ENCODE data around the gene LRRC8C.
"Not testable (repeated sequence)": the region's sequence is repeated elsewhere in the genome, so short reads cannot be mapped to it uniquely, and the experiment has no call there.

LRRC8C gene

DNA sequence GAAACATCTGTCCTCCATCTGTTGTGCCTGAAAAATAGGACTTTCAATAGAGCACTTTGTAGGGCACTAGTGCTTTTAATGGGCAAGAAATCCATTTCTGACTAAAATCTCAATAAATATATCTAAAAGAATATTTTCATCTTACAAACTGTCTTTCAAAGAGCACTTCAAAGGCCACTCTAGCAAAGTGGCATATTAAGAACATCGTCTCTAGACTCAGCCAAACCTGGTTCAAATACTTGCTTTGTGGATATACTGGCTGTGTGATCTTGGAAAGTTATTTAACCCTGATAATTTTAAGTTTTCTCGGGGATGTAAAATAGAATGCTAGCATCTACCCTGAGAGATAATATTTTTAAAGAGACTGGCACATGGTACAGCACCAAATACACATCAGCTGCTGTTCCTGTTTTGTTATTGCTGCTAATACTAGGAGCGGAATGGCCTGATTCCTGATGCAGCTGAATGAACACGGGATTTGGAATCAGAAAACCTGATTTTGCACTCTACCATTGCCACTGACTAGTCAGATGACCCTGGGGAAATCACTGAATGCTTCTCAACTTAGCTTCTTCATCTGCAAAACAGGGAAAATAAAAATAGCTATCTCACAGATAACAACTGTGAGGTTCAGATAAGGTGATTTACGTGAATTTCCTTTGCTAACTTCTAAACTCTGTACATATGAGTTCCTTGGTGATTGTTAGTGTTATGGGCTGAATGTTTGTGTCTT, 25.2 kb upstream of the LRRC8C start:
- no peak for DNase-seq (ENCODE audit: low spot score)

DNA sequence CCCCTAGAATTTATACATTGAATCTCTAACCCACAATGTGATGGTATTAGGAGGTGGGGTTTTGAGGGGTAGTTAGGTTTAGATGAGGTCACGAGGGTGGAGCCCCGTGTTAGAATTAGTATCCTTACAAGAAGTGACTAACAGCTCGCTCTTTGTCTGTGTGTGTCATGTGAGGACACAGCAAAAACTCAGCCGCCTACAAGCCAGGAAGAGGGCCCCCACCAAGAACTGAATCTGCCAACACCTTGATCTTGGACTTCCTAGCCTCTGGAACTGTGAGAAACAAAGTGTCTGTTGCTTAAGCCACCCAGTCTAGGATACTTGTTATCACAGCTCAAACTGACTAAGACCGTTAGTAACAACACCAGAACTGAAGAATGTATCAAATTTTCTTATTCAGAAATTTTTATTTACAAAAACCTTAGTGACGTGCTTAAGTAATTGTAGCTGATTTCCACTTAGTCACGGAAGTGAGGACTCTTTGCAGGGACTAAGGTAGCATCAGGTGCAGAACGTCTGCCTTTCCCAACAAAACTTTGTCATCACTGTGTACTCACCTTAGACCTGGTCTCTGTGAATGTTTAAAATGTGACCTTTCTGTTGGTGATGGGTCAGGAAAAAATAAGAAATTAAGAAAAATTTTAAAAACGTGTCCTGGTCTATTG, 24.5 kb upstream of the LRRC8C start:
- no peak for DNase-seq (ENCODE audit: low spot score)

DNA sequence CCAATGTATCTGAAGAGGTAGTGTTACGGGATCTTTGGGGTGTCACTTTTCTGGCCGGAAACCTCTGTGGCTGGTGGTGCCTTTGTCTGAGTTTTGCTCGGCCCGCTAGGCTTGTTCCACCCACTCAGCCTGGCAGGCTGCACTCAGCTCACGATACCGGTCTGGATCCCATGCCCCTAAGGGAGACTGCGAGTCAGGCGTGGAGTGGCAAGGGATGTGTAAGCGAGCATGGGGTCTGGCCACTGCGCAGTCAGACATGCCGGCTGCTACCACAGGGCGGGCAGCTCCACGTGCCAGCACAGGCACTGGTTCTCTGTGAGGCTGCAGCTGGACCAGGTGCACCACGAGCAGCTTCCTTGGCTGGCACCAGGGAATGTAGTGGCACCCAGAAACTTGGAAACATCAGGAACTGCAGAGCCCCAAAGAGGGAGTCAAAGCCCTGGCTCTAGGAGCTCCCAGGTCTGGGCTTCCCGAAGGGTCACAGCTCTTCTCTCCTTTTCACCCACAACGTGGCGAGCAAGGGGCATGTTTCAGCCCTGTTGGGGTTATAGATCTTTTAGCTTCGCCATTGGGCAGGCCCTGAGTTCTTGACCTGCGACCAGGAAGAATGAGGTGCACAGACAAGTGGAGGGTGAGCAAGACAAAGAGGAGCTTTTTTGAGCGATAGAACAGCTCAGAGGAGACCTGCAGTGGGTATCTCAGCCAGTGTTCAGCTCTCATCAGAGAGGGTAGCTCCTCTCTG, 23.8 kb upstream of the LRRC8C start:
- DNase-seq (ENCODE audit: low spot score): no peak

DNA sequence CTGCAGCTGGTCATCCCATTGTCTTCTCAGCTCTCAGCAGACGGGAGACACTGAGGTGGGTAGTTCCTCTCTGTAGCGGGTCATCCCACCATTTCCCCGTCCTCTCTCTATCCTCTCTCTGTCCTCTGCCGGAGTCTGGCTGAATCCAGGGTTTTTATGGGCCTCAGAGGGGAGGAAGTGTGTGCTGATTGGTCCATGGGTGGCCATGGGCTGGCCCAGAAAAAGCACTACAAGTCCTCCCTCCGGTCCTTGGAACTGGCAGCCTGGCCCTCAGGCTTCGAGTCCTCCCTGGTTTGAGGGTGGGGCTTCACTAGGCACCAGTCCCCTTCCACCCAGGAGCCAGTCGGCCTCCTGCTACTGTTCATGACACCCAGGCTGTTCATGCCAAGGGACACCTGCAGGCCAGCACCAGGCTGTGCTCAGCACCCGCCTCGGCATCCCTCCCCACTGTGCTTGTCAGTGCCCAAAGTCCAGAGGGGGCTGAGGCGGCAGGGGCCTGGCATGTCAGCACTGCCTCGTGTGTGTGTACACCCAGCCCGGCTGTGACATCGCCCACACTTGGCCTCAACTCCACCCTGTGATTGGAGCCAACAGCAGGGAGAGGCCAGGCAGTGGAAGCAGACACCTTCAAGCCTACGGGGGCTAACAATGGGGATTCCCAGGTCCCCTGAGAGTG, 23.0 kb upstream of the LRRC8C start:
- DNase-seq (ENCODE audit: low spot score): no peak

DNA sequence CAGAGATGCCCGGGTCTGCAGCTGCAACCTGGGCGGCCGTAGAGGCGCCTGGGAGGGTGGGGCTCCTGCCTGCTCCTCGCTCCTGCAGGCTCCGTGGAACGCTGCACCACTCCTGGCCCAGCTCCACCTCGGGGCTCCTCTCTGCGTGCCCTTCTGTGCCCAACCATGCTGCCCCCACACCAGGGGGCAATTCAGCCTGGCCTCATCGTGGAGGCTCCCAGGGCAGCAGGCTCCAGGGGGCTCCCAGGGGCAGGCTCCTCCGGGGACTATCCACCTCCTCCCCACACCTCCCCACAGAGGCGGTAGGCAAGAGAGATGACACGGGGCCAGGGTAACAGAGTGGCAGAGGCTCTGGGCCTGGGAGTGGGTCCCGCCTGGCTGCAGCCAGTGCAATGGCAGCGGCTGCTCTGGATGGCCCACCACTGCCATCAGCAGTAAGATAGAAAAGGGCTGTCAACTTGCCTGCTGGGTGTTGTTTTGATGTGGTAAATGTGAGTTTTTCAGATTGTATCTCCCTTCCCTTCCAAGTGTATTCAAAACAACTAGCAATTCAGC, 22.4 kb upstream of the LRRC8C start:
- DNase-seq (ENCODE audit: low spot score): no peak

DNA sequence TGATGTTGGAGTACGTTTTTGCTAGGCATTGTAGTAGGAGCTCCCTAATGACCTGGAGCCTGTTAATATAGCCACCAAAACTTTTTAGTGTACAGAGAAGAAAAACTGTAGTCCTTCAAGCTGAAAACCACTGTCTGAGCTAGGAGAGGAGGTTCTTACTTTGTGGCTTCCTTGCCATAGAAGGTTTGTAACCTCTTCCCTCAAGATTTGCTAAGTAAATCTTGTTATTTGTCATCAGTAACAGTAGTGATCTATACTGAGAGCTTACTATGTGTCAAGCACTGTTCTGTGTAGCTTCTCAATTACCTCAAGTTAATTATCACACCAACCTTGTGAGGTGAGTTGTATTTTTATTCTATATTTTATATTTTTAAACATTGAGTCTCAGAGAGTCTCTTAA, 21.2 kb upstream of the LRRC8C start:
- no peak for DNase-seq (ENCODE audit: low spot score)

DNA sequence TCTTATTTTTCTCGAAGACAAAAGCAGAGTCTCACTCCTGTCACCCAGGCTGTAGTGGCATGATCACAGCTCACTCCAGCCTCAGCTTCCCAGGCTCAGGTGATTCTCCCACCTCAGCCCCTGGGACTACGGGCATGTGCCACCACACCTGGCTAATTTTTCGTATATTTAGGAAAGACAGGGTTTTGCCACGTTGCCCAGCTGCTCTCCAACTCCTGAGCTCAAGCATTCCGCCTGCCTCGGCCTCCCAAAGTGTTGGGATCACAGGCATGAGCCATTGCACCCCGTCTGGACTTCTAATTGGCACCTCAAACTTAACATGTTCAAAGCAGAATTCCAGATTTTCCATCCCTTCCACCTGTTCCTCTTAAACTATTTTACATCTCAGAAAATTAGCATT, 19.0 kb upstream of the LRRC8C start:
- no peak for DNase-seq (ENCODE audit: low spot score)

DNA sequence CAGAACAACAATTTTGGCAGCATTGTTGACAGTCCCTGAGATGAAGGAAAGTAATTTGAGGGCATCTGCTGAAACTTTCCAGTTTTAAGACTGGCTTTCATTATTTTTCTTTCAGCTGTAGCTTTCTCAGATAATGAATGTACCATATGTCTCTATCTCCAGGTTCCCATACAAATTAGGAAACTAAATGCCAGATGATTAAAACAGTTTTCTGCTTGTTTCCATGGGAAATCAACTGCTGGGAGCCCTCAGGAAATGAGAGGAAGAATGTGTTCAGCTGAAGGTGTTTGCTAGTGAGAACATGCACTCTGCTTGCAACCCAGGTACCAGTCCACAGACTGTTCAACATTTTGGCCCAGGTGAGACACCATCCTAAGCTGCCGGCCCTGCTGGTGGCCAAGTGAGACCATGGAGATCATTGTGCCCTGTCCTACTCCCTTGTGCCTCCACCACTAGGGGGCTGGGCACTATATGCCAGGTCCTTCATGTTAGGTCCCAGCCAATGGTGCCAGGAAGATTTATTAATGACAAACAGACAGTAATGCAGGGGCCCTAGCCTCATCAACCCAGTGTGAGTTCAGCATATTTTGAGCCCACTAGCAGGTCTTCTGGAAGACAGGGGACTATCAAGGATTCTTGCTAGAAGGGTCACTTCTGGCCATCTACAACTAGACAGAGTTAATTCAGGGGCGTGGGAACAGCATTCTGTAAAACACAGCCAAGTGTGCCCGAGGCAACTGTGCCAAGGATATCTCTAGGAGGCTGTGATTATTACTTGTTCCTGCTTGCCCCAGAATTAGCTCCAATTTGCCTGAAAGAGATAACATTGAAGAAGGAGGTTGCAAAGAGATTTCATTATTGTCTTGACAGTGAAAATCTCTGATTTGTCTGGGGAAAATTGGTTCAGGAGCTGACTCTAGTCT, 17.0 kb upstream of the LRRC8C start:
- no peak for DNase-seq (ENCODE audit: low spot score)

DNA sequence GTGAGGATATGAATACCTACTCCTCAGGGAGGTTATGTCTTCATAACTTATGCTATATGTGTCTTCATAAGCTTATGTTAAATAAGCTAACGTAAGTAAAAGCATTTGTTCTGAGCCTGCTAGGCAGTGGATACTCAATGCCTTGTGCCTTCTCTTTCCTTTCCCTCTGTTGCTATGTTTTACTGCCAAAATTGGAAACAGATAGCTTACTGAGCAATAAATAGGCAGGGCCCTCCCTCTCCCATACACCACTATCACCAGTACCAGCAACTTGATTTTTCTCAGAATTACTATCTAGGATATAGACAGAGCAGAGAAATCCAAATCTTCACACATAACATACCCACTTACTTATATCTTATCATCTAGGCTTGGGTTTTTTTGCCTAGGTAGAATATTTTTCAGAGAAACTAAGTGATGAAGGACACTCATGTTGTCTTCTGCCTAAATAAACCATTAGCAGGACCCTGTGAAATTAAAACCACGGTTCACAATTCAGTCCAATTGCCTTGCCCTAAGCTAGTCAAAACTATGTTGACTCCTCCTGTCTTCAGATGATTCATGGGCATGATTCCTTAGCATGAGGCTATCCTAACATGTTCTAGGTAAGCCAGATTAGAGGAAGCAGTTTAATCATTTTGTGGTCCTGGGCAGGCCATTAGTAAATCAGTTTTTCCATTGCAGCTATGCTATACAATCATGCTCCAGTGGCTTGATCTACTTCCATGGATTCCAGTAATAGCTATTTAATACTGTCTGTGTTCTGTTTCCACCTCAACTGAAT, 15.9 kb upstream of the LRRC8C start:
- DNase-seq (ENCODE audit: low spot score): no peak

DNA sequence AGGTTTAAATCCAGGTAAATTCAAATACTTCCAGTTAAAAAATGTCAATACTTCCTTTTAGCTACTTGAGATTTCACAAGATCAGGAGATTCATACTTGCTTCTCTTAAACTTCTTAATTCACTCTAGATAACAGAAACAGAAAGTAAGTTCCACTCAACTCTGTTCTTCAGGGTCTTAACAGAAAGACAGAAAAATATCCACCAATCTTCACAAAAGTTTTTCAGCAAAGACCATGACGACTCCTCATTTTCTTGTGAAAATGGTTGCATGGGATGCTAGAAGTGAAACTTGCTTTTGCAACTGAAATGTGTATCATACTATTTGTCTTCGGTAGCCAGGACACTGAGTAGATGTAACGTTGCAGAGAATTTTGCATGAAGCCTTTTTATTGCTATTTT, 12.3 kb upstream of the LRRC8C start:
- DNase-seq (ENCODE audit: low spot score): no peak

DNA sequence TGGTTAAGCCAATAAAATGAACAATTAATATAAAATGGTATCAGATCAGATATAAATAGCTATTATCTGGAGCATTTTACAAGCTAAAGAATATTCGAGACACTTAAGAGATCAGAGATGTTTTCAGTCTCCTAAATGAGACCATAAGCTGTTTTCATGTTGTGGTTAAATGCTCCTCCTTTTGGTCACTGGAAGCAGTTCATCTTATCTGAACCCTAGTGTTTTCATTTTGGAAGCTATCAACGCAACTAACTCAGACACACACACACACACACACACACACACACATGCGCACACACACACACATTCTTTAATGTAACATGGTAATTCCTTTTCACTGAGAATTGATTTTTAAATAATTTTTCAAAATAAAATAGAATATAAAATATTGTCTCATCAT, 10.0 kb upstream of the LRRC8C start:
- DNase-seq (ENCODE audit: low spot score): no peak

DNA sequence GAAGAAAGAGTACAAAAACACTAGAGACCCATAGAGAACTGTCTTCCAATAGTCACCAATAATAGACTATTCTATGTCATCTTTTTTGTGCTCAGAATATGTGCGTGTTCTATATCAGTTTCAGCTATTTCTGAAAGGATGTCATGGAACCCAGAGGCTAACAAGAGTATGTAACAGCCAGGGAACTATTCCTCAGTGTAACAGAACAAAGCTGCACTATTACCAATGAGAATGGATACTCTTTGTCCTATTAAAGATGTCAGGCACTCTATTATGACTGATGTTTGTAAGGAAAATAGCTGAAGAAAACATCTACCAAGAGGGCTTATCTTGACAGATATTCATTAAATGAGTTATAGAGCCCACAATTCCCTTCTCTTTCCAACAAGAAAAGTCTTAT, 8.6 kb upstream of the LRRC8C start:
- DNase-seq (ENCODE audit: low spot score): no peak

DNA sequence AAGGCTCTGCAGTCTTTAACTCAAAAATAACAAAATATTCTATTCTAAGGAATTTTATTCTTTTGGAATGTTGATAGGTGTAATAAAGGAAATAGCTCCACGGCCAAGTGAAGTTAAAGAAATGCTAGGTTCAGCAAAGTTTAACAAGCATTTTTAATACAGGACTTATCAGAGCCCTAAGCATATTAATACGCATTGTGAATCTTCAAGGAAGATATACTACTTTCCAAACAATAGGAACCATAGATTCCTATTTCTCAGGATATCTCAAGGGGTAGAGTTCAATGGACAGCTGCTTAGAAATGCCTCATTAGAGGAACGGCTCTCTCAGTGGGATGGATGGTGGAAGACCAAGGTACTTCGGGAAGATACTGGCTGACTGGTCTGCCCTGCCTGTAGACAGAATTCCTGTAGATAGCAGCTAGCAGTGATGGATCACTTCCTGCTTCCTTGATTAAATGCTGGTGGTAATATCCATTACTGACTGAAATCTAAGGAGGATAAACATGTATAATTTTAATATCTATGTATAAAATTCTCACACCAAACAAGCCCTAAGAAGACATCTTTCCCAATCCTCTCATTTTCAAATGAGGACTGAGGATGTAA, 8.1 kb upstream of the LRRC8C start:
- no peak for DNase-seq (ENCODE audit: low spot score)

DNA sequence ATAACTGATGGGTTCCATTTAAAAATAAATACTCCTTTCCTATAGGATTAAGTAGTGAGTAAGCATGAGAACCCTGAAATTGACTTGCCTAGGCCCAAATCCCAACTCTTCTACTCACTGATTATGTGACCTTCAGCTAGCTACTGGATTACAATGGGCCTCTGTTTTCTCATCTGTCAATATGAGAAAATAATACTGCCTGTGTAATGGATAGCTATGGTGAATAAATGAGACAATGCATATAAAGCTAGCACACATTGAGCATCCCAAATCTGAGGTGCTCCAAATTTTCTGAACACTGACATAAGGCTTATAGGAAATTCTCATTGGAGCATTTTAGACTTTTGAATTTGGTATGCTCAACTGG, 5.3 kb upstream of the LRRC8C start:
- DNase-seq (ENCODE audit: low spot score): no peak

DNA sequence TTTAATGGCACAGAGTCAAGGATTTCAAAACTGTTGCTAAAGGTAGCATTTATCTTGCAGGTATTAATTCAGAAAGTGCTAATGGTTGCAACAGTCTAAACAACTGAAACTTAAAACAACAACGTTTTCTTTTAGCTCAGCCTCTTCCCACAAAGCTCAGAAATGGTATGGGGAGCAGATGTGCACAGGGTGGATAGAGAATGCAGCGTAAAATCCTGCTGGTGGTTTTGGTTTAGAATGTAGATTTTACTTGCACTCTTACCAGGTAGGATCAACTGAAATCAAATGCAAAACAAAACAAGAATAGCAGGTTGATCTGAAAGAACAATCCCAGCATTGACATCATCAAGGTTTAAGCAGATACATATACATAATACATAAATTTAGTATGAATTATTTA, 3.8 kb upstream of the LRRC8C start:
- no peak for DNase-seq (ENCODE audit: low spot score)

DNA sequence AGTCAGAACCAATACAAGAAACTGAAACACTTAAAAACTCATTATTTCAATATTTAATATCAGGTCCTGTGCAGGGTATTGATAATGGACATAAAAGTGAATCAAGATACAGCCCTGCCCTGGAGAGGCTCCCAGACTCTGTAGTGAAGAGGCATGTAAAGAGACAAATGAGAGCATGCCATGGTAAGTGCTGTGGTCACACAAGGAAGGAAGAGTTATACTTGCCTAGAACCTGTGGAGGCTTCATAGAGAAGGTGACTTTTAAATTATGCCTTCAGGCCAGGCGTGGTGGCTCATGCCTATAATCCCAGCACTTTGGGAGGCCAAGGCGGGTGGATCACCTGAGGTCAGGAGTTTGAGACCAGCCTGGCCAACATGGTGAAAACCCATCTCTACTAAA, 3.3 kb upstream of the LRRC8C start:
- DNase-seq (ENCODE audit: low spot score): not testable (repeated sequence)

DNA sequence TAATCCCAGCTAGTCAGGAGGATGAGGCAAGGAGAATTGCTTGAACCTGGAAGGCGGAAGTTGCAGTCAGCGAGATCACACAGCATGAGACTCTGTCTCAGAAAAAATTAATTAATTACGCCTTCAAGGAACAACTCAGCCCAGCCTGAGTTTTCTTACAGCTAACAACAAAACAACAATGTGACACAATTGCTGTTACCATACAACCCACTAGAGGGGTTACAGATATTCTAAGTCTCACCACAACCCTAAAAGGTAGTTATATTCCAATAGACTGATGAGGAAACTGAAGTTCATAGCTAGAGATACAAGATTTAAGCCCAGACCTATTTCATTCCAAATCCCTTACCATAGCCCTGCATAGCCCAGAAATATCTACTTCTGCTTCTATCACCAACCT, 2.9 kb upstream of the LRRC8C start:
- DNase-seq (ENCODE audit: low spot score): no peak

DNA sequence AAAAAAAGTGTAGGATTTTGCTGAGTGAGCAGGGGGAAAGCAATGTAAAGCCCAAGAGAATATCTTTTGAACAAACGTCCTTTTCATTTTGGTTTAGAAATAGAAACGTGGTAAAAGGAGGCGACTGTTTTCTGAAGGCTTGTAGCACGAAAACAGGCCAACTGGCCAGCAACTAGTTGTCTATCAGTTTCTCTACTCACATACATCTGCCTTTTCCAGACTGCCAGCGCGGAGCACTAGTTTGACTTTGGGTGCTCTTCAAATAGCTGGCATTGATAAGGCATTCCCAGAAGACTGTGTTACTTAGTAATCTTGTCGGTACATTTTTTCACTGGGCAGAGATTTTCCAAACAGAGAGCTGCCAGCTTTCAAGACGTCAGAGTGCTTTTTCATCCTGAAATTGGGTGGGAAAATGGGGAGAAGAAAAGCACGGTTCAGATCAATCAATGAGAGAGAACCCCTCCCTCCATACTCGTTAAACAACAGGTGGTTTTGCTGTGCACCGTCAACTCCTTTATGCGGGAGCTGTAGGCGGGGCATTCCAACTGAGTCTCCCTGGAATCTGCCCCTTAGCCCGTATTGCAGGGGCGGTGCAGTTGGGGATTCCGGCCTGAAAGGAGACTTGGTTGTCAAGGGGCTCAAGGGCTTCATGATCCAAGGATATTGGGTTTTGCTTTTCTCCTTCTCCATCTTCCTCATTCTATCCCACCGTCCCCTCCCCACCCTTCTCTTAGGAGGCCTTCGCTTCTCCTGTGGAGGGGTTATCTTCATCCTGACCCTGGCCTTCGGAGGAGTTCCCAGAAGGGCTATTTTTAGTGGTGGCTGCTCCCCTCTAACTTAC, 884 bp upstream of the LRRC8C start:
- no peak for DNase-seq (ENCODE audit: low spot score)

DNA sequence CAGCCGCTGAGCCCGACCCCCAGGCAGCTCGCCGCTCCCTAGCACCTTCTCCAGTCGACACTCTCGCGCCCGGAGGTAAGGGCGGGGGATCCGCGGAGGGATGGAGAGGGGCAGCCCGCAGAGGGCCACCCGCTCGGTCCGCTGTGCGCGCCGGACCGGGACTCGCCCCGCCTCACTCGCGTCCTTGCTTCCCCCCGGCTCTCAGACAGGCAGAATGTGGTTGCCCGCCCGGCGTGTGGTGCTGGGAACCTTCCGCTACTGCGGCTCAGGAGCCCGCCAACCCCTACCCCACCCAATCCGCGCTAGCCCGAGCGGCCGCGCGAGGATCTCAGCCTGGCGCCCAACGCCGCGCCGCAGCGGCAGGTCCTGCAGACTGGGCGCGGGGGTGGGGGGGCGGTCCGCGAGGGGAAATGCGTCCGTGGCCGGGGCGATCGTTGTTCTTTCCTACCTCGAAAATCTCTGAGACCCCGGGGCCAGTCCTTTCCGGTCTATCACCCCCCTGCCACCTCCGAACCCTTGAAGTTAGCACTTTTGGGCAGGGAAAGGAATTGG, 404 bp downstream of the LRRC8C start:
- DNase-seq (ENCODE audit: low spot score): no peak
